NT2/D1 (cell line): ENCODE data around the gene NAP1L5.

Experiments
- DNase-seq: peaks from one replicate; pipeline ENCODE4 v3.0.0-alpha.2; 2011; ENCODE audit warnings: low read depth, low spot score
- H3K27me3 ChIP-seq: 2 replicates; pipeline ENCODE4 v1.6.0; 2011; ENCODE audit warnings: mild to moderate bottlenecking; ENCODE audit not compliant: insufficient read length, insufficient read depth
- H3K36me3 ChIP-seq: 2 replicates; pipeline ENCODE4 v1.6.1; 2011; ENCODE audit warnings: mild to moderate bottlenecking, low read length, mixed read lengths; ENCODE audit not compliant: insufficient read depth, insufficient read length
- H3K4me1 ChIP-seq: 2 replicates; pipeline ENCODE4 v1.5.1; 2011; ENCODE audit not compliant: insufficient read depth, insufficient read length
- H3K4me3 ChIP-seq: 2 replicates; pipeline ENCODE4 v1.5.1; 2011; ENCODE audit warnings: low read depth; ENCODE audit not compliant: insufficient read length
- H3K9ac ChIP-seq: 2 replicates; pipeline ENCODE4 v1.6.0; 2011; ENCODE audit warnings: low read depth; ENCODE audit not compliant: insufficient read length
- H3K9me3 ChIP-seq: 2 replicates; pipeline ENCODE4 v1.5.1; 2011; ENCODE audit warnings: mild to moderate bottlenecking, low read length; ENCODE audit not compliant: insufficient read depth
- SUZ12 ChIP-seq: IDR thresholded peaks from 2 replicates; pipeline ENCODE4 v1.6.1; 2011; ENCODE audit not compliant: insufficient read length, insufficient read depth; ENCODE audit errors: extremely low read depth
- YY1 ChIP-seq: IDR thresholded peaks from 2 replicates; pipeline ENCODE4 v1.6.1; 2011; ENCODE audit not compliant: insufficient read length, insufficient read depth
- ZNF274 ChIP-seq: IDR thresholded peaks from 2 replicates; pipeline ENCODE4 v1.6.1; 2011; ENCODE audit warnings: mild to moderate bottlenecking, low read depth, low read length

The NAP1L5 gene

GRCh38 chr4:88706574-88706973, 8.9 kb upstream of the NAP1L5 start:
- DNase-seq = peak; percentile 2
- Histone ChIP-seq H3K4me3 (no peak overlapping the region), H3K4me1 (no peaks in the 10 kb centered on the region), H3K36me3 (no peaks in the 10 kb centered on the region), H3K9ac (no peak overlapping the region), H3K27me3 (no peaks in the 10 kb centered on the region), H3K9me3 (no peaks in the 10 kb centered on the region)
- TF ChIP-seq YY1 = no peak
- TF ChIP-seq ZNF274 = no peak
- TF ChIP-seq SUZ12 = no peak

GRCh38 chr4:88705805-88706492, 8.3 kb upstream of the NAP1L5 start:
- TF ChIP-seq SUZ12 (no peak), YY1 (no peak), ZNF274 (no peak)
- DNase-seq = no peak
- H3K4me1 ChIP-seq = no peaks in the 10 kb centered on the region
- no peak overlapping the region for H3K9ac ChIP-seq
- no peaks in the 10 kb centered on the region for H3K9me3 ChIP-seq
- H3K36me3 ChIP-seq = no peaks in the 10 kb centered on the region
- no peak overlapping the region for H3K4me3 ChIP-seq
- H3K27me3 ChIP-seq = no peaks in the 10 kb centered on the region

GRCh38 chr4:88705223-88705622, 7.6 kb upstream of the NAP1L5 start:
- TF ChIP-seq ZNF274 = no peak
- no peak for TF ChIP-seq YY1
- Histone ChIP-seq H3K9me3 (no peaks in the 10 kb centered on the region), H3K4me1 (no peaks in the 10 kb centered on the region), H3K27me3 (no peaks in the 10 kb centered on the region), H3K4me3 (no peak overlapping the region), H3K36me3 (no peaks in the 10 kb centered on the region), H3K9ac (no peak overlapping the region)
- DNase-seq = no peak

GRCh38 chr4:88702782-88703181, 5.2 kb upstream of the NAP1L5 start:
- DNase-seq = no peak
- H3K9me3 ChIP-seq = no peaks in the 10 kb centered on the region
- TF ChIP-seq SUZ12 = no peak
- no peak for TF ChIP-seq ZNF274
- TF ChIP-seq YY1 = no peak
- no peak overlapping the region for H3K9ac ChIP-seq
- no peaks in the 10 kb centered on the region for H3K4me1 ChIP-seq
- peaks cover 5% of the 10 kb centered on the region for H3K27me3 ChIP-seq
- no peak overlapping the region for H3K4me3 ChIP-seq
- H3K36me3 ChIP-seq = no peaks in the 10 kb centered on the region

GRCh38 chr4:88698519-88698918, 890 bp upstream of the NAP1L5 start:
- Histone ChIP-seq H3K9me3 (no peaks in the 10 kb centered on the region), H3K9ac (no peak overlapping the region), H3K4me3 (no peak overlapping the region), H3K4me1 (no peaks in the 10 kb centered on the region), H3K36me3 (no peaks in the 10 kb centered on the region), H3K27me3 (peaks cover 21% of the 10 kb centered on the region)
- no peak for DNase-seq
- TF ChIP-seq YY1 (no peak), ZNF274 (no peak), SUZ12 (no peak)

GRCh38 chr4:88697141-88697540, 488 bp downstream of the NAP1L5 start:
- no peaks in the 10 kb centered on the region for H3K4me1 ChIP-seq
- no peaks in the 10 kb centered on the region for H3K36me3 ChIP-seq
- H3K9me3 ChIP-seq = no peaks in the 10 kb centered on the region
- H3K4me3 ChIP-seq = peak overlapping the region; percentile 77
- peaks cover 21% of the 10 kb centered on the region for H3K27me3 ChIP-seq
- H3K9ac ChIP-seq = peak overlapping the region; percentile 75
- TF ChIP-seq ZNF274 (no peak), SUZ12 (no peak), YY1 (no peak)
- DNase-seq = no peak

- Histone ChIP-seq H3K36me3 (no peaks in the 10 kb centered on the region), H3K27me3 (peaks cover 21% of the 10 kb centered on the region), H3K9me3 (no peaks in the 10 kb centered on the region), H3K4me3 (no peak overlapping the region), H3K4me1 (no peaks in the 10 kb centered on the region), H3K9ac (no peak overlapping the region)
- DNase-seq = no peak
- TF ChIP-seq YY1 = no peak
- no peak for TF ChIP-seq SUZ12
- no peak for TF ChIP-seq ZNF274
Observed at GRCh38 chr4:88696630-88697029, 999 bp downstream of the NAP1L5 start.

- DNase-seq = no peak
- Histone ChIP-seq H3K36me3 (no peaks in the 10 kb centered on the region), H3K9me3 (no peaks in the 10 kb centered on the region), H3K4me1 (no peaks in the 10 kb centered on the region), H3K4me3 (no peak overlapping the region), H3K9ac (no peak overlapping the region), H3K27me3 (peaks cover 21% of the 10 kb centered on the region)
- TF ChIP-seq SUZ12 (no peak), YY1 (no peak), ZNF274 (no peak)
Observed at GRCh38 chr4:88693792-88694191, 3.8 kb downstream of the NAP1L5 start.
